Inferior parietal cortex (tissue), 1 donor: ENCODE measurements around the gene KCNJ4.
A peak's percentile ranks its signal among the peaks of the same experiment; 100 is the strongest.

Source experiments
- DNase-seq: peaks from one replicate; pipeline ENCODE4 v3.0.0-alpha.2; 2016; ENCODE audit errors: extremely low spot score

KCNJ4 gene

GRCh38 chr22:38455076-38455529 is at the start of gene KCNJ4:
Gene KCNJ4 (minus strand): TSS chr22:38455199. CDS start chr22:38428132, 27,067 bp downstream.
- no peak for DNase-seq

- DNase-seq = no peak
Measured at GRCh38 chr22:38503021-38503420, 48.0 kb upstream of the KCNJ4 start.

GRCh38 chr22:38501797-38502672 is 47.0 kb upstream of the KCNJ4 start:
- no peak for DNase-seq

GRCh38 chr22:38497869-38498268 is 42.9 kb upstream of the KCNJ4 start:
- no peak for DNase-seq

GRCh38 chr22:38494939-38495338 is 39.9 kb upstream of the KCNJ4 start:
- DNase-seq = no peak

- no peak for DNase-seq
Measured at GRCh38 chr22:38494498-38494897, 39.5 kb upstream of the KCNJ4 start.

- DNase-seq = no peak
Measured at GRCh38 chr22:38491707-38492348, 36.8 kb upstream of the KCNJ4 start.

- peak; percentile 61 for DNase-seq
Measured at GRCh38 chr22:38490915-38491314, 35.9 kb upstream of the KCNJ4 start.

- DNase-seq = no peak
Measured at GRCh38 chr22:38490475-38490874, 35.5 kb upstream of the KCNJ4 start.

- no peak for DNase-seq
Measured at GRCh38 chr22:38489561-38490145, 34.7 kb upstream of the KCNJ4 start.

GRCh38 chr22:38489142-38489541 is 34.1 kb upstream of the KCNJ4 start:
- no peak for DNase-seq

GRCh38 chr22:38487946-38488345 is 32.9 kb upstream of the KCNJ4 start:
- DNase-seq = no peak

- DNase-seq = no peak
Measured at GRCh38 chr22:38485783-38486182, 30.8 kb upstream of the KCNJ4 start.

- DNase-seq = no peak
Measured at GRCh38 chr22:38484244-38484643, 29.2 kb upstream of the KCNJ4 start.

- no peak for DNase-seq
Measured at GRCh38 chr22:38482662-38483308, 27.8 kb upstream of the KCNJ4 start.

GRCh38 chr22:38481871-38482332 is 26.9 kb upstream of the KCNJ4 start:
- no peak for DNase-seq

GRCh38 chr22:38481162-38481870 is 26.3 kb upstream of the KCNJ4 start:
- DNase-seq = no peak

- DNase-seq = no peak
Measured at GRCh38 chr22:38479096-38479837, 24.3 kb upstream of the KCNJ4 start.

GRCh38 chr22:38477585-38477984 is 22.6 kb upstream of the KCNJ4 start:
- DNase-seq = no peak

- DNase-seq = no peak
Measured at GRCh38 chr22:38474003-38474607, 19.1 kb upstream of the KCNJ4 start.
